GM18499 (cell line): Measurements from ENCODE around the gene MAGEB10.
"Not testable (repeated sequence)": the region's sequence is repeated elsewhere in the genome, so short reads cannot be mapped to it uniquely, and the experiment has no call there.

Experiments
- ATAC-seq: cut with Tn5 transposase; IDR thresholded peaks from one replicate; pipeline ENCODE4 v1.9.1; 2021; ENCODE audit warnings: moderate number of reproducible peaks; ENCODE audit not compliant: insufficient read depth, unreplicated experiment

The MAGEB10 gene, protein sequence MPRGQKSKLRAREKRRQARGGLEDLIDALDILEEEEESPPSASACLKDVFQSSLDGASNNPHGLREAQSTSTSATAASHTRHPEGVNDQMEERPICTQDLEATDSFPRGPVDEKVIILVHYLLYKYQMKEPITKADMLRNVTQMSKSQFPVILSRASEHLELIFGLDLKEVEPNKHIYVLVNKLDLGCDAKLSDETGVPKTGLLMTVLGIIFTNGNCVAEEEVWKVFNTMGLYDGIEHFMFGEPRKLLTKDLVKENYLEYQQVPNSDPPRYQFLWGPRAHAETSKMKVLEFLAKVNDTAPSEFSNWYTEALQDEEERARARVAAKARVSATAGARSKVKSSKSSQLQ

DNA sequence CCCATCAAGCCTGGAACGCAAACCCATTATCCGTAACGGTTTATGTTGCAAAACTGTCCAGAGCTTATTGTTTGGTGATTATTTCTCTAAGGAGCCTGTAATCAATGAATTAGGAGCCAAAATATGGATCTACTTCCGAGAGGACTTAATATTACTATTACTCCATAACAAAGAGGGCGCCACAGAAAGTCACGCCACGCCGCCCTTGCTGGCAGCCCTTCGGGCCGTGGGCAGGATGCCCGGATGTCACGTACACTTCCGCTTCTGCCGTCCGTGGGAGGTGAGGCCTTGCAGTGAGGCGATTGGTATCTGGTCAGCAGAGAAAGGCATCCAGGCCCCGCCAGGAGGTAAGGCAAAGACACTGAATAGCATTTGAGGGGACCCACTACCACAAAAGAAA, at the start of gene MAGEB10:
MAGEB10 (plus strand) TSS at position 301 of the 400 bp plus-strand sequence. CDS start 13,317 bp downstream, outside the sequence.
- no peak for ATAC-seq

DNA sequence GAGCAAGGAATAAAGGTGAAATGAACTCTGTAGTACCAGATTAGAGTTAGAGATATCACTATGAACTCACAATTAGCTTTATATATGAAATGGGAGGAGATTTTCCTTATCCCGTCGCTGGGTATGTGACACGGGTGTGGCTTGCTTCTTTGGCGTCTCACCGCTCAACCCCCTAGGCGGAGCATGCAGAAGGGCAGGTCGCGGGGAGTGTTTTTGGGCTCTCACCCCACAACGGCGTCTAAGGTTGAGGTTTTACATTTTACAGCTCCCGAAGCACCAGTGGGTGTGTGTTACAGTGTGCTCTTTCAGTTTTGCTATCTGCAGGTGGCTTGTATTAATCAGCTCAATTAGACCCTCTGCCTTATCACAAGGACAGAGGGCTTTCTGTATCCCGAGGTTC, 42.1 kb upstream of the MAGEB10 start:
- no peak for ATAC-seq

DNA sequence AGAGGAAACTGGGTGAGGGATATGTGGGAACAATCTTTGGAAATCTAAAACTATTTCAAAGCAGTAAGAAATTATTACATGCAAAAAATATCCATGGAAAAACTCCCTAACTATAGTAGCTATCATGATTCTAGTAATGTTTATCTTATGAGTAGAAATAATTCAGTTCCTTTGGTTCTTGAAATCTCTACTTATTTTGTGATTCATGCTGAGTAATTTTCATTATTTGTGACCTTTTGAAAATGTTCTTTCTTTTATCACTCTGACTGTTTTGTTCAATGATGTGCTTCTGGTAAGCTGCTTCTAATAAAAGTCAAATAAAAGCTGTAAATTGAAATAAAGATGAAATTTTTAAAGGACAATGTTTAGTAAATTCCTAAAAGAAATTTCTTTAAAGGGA, 40.4 kb upstream of the MAGEB10 start:
- no peak for ATAC-seq

DNA sequence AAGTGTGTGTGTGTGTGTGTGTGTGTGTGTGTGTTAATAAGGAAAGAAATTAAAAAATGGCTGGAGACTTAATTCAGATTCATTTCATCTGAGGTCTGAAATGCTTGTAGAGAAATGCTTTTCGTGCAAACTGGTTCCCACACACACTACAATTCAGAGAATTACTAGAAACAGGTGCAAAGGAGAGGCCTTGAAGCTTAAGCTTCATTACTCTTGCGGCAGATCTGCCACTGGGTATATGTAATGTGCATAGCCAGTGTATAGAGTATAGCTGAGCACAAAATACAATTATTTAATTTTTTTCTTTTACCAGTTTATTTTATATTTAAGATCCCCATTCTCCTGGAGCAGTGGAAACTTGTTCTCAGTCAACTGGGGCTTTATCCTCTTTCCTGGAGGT, 31.8 kb upstream of the MAGEB10 start:
- no peak for ATAC-seq

DNA sequence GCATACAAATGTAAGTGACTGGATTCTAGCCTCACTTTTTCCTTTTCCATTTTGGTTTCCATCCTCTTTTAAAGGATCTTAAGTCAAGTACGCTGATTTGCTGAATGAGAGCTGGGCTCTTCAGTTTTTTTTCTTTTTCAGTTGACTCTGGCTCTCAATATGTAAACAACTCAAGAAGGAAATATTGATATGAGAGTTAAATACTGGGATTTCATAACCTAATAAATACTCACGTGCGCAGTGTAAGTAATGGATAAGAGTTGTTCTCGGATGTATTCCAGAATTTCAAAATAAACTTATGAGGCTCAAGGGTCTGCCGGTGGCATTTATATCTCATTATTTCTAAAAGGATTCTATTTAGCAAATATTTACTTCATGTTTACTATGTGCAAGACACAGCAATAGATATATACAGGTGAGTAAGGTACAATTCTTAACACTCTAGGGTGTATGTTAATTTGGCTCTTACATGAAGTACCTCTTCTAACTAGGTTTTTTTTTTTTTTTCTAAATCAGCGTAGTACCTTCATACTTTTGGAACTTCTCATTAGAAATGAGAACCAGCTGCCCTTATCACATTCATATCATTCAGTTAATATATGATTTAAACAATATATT, 11.0 kb upstream of the MAGEB10 start:
- ATAC-seq: no peak

DNA sequence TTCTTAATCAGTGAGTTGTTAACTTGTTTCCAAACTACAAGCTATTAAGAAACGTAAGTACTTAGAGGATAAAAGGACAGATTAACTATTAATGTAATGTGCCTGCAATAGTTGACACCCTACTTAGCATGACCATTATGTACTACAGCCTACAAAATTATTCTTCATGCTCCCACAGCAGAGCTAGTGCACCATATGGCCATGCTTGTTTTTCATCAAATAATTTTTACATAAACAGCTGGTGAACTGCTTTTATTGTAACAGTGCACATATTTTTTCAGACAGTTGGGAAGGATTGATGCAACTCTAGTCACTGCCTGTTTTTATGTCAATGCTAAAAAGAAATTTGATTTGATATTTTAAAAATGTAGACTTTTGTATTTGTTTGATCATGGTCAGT, 10.2 kb upstream of the MAGEB10 start:
- no peak for ATAC-seq

DNA sequence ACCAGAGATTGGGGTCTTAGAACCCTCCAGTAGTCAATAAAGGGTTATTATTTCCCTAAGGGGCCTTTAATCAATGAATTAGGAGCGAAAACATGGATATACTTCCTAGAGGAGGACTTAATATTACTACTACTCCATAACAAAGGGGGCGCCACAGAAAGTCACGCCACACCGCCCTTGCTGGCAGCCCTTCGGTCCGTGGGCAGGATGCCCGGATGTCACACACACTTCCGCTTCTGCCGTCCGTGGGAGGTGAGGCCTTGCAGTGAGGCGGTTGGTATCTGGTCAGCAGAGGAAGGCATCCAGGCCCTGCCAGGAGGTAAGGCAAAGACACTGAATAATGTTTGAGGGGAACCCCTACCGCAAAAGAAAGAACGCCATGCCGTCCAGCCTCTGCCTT, 436 bp downstream of the MAGEB10 start:
- ATAC-seq: no peak

DNA sequence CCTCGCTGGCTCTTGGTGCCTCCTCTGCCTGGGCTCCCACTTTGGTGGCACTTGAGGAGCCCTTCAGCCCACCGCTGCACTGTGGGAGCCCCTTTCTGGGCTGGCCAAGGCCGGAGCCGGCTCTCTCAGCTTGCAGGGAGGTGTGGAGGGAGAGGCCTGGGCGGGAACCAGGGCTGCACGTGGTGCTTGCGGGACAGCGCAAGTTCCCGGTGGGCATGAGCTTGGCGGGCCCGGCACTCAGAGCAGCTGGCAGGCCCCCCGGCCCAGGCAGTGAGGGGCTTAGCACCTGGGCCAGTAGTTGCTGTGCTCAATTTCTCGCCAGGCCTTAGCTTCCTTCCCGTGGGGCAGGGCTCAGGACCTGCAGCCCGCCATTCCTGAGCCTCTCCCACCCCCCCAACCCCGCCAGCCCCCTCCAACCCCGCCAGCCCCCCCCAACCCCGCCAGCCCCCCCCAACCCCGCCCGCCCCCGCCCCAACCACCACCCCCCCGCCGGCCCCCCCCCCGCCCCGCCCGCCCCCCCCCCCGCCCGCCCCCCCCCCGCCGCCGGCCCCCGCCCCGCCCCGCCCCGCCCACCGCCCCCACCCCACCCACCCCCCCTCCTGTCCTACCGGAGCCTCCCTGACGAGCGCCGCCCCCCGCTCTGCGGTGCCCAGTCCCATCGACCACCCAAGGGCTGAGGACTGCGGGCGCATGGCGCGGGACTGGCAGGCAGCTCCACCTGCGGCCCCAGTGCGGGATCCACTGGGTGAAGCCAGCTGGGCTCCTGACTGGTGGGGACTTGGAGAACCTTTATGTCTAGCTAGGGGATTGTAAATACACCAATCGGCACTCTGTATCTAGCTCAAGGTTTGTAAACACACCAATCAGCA, 1.4 kb downstream of the MAGEB10 start:
- ATAC-seq: not testable (repeated sequence)

DNA sequence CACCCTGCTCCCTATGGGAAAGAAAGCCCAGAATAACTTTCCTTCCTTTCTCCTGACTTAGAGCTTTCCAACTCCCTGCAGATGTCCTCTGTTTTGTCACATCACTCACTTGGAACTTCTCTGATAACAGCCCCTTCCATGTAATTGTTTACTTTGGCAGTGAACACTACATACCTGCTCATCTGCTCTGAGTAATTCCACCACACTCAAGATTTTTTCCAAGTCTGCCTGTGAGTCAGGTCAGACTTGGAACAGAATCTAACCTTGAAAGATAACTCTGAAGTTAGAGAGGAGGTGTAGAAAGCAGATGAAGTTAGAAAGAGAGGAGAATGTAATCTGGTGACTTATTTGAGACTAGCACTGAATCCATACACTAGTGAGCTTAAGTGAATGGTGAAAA, 7.4 kb downstream of the MAGEB10 start:
- no peak for ATAC-seq

DNA sequence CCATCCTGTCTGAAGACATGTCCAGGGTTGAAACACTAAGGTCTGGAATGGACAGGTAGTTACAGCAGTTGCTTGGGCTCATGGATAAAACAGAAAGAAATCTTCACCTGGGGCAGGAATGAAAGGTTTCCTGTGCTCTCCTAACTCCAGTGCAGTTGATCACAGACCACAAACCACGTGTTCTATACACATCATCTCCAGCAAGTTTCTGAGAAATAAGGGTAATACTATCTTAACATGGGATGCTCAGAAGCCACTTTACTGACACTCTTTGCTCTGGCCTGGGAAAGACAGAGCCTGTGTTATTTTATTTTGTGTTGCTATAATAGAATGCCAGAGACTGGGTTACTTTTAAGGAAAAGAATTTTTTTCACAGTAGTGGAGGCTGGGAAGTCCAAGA, 16.0 kb downstream of the MAGEB10 start:
- ATAC-seq: no peak

DNA sequence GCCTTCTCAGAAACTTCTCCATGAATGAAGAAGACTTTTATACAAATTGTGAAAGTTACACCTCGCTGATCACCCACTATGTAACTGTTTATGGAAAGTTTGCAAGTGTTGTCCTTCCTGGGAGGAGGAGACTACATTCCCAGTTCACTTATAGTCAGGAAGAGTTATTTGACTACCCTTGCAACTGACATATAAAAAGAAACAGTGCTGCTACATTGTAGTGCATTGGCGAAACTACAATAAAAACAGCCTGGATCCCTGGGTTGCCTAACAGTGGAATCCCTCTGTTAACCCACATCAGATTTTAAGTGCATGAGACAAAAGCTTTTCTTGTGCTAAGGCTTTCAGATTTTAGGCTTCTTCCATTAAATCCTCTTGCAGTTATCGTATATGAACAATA, 30.4 kb downstream of the MAGEB10 start:
- no peak for ATAC-seq

DNA sequence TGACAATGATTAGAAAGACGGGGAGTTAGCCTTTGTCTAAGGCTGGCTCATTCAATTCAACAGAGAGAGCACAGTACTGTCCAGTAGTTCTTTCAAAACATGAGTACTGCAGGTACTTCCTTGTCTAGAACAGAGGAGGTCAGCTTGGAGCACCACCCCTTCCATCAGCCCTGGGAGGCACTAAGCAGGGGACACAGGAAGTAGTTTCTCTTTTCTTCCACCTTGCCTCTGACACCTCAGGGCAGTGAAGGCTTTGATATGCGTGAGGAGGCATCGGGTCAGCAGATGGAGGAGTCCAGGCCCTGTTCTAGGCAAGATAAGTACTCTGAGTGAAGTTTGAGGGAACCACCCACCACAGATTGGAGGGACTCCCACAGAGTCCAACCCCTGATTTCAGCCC, 33.1 kb downstream of the MAGEB10 start:
- no peak for ATAC-seq

DNA sequence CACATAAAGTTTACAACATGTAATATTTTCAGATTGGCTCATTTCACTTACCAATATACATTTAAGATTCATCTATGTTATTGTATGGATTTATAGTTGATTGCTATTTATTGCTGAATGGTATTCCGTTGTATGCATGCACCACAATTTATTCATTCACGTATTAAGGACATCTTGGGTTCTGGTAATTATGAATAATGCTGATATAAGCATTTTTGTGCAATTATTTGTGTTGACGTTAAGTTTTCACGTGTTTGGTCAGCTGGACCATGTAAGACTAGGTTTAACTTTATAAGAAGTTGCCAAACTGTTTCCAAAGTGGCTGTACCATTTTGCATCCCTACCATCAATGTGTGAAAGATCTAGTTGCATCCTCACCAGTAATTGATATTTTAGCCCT, 35.1 kb downstream of the MAGEB10 start:
- no peak for ATAC-seq

DNA sequence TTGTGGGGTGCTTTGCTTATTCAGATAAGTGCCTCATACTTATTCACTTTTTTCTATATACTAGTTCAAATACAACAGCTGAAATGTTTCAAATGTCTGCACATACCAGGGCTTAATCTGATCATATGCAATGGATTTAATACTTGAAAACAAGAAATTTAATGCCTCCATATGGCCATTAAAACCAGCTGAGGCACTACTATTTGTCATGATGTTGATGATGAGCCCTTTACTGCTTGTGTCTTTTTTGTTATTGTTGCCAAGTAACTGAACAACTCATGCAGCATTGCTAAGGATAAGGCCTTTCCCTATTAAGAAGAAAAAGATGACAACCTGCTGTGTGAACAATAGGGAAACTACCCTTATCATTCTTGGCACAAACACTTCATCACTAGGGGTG, 52.5 kb downstream of the MAGEB10 start:
- ATAC-seq: no peak

DNA sequence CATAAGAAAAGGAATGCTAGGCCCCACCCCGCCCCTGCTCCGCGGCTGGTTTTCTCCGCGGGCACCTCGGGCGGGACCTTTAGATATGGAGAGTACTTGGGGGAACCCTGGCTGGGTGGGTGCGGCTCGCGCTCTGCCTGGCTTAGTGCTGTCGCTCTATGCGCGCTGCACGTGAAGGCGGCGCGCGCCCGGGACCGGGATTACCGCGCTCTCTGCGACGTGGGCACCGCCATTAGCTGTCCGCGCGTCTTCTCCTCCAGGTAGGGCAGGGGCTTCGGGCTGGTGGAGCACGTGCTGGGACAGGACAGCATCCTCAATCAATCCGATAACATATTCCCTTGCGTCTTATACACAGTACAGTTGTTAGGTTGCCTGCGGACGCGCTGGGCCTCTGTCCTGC, 56.0 kb downstream of the MAGEB10 start:
- no peak for ATAC-seq
